DOHH2 (cell line): ENCODE measurements around the gene NGF.

Source experiments
- H3F3A ChIP-seq: fragments of 200-600 bp; sonication (generic), shearing (Covaris generic); 2 replicates; pipeline ENCODE4 v1.6.0; 2016; ENCODE audit warnings: antibody characterized with exemption, mild to moderate bottlenecking; ENCODE audit not compliant: control insufficient read depth, insufficient read depth
- H3K27ac ChIP-seq: fragments of 200-600 bp; sonication (generic); 2 replicates; pipeline ENCODE4 v1.5.1; 2014; ENCODE audit warnings: low read depth, mild to moderate bottlenecking, low read length, moderate library complexity
- H3K27me3 ChIP-seq: fragments of 200-600 bp; sonication (generic); 2 replicates; pipeline ENCODE4 v1.6.1; 2014; ENCODE audit warnings: mild to moderate bottlenecking, low read length, mixed read lengths; ENCODE audit not compliant: control insufficient read depth
- H3K36me3 ChIP-seq: fragments of 200-600 bp; sonication (generic); 2 replicates; pipeline ENCODE4 v1.6.1; 2014; ENCODE audit warnings: mild to moderate bottlenecking, low read length, moderate library complexity, mixed read lengths; ENCODE audit not compliant: control insufficient read depth
- H3K4me1 ChIP-seq: fragments of 200-600 bp; sonication (generic); 2 replicates; pipeline ENCODE4 v1.6.1; 2014; ENCODE audit warnings: mild to moderate bottlenecking, low read length, mixed read lengths; ENCODE audit not compliant: control insufficient read depth
- H3K4me2 ChIP-seq: fragments of 200-600 bp; sonication (generic); 2 replicates; pipeline ENCODE4 v1.6.0; 2014; ENCODE audit warnings: mild to moderate bottlenecking, low read length, moderate library complexity
- H3K4me3 ChIP-seq: fragments of 200-600 bp; sonication (generic); 2 replicates; pipeline ENCODE4 v1.5.1; 2014; ENCODE audit warnings: mild to moderate bottlenecking, low read length, mixed read lengths
- H3K79me2 ChIP-seq: fragments of 200-600 bp; sonication (generic); 2 replicates; pipeline ENCODE4 v1.6.1; 2014; ENCODE audit warnings: mild to moderate bottlenecking, low read length, mixed read lengths; ENCODE audit not compliant: control insufficient read depth
- H3K9me2 ChIP-seq: fragments of 200-600 bp; sonication (generic); replicated peaks from 2 replicates; pipeline ENCODE4 v1.6.1; 2014; ENCODE audit warnings: mild to moderate bottlenecking, low read length, mixed read lengths; ENCODE audit not compliant: control insufficient read depth
- H3K9me3 ChIP-seq: fragments of 200-600 bp; sonication (generic); 2 replicates; pipeline ENCODE4 v1.6.1; 2014; ENCODE audit warnings: antibody characterized with exemption, low read length, mixed read lengths; ENCODE audit not compliant: control insufficient read depth, insufficient read depth
- H4K20me1 ChIP-seq: fragments of 200-600 bp; sonication (generic); 2 replicates; pipeline ENCODE4 v1.6.0; 2014; ENCODE audit warnings: low read depth, mild to moderate bottlenecking, antibody characterized with exemption, low read length, moderate library complexity; ENCODE audit not compliant: control insufficient read depth, insufficient read depth
- CTCF ChIP-seq: fragments of 200-600 bp; sonication (generic); IDR thresholded peaks from one replicate; pipeline ENCODE4 v1.5.1; 2014; ENCODE audit warnings: antibody characterized with exemption, mild to moderate bottlenecking, low read depth, low read length; ENCODE audit not compliant: poor library complexity, severe bottlenecking
- EZH2phosphoT487 ChIP-seq: fragments of 200-600 bp; sonication (generic); IDR thresholded peaks from 2 replicates; pipeline ENCODE4 v1.6.1; 2017; ENCODE audit warnings: borderline replicate concordance, mild to moderate bottlenecking, antibody characterized with exemption, low read length, moderate library complexity, mixed read lengths

NGF gene

DNA sequence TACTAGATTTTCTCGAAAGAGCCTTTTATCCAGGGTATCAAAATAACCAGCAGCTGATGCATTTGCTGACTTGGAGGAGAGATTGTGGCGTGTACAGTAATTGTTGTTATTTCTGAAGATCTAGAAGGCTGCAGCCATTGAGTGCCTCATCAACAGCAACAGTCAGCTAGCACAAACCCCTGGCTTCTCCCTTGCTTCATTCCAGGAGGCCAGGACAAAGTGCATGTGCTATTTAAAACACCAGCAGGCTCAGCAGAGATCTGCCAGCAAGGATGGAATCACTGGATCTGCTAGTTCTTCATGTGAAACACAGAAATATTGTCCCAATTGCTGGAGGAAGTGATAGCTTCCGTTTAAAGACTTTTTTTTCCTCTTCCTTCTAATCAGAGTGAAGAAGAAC, 2.8 kb upstream of the NGF start:
- H3K27me3 ChIP-seq = no peaks in the 10 kb centered on the region

GRCh38 chr1:115338457-115338820, 390 bp upstream of the NGF start:
- no peak overlapping the region for H3K4me3 ChIP-seq
- H3K4me2 ChIP-seq = no peak overlapping the region

More for the DNA sequence above, 2.8 kb upstream of the NGF start:
- H3K4me2 ChIP-seq = no peak overlapping the region
- H3F3A ChIP-seq = no peaks in the 10 kb centered on the region
- H3K9me2 ChIP-seq = no peaks in the 10 kb centered on the region
- TF ChIP-seq EZH2phosphoT487 (no peak), CTCF (no peak)
- H3K79me2 ChIP-seq = no peaks in the 10 kb centered on the region
- H3K36me3 ChIP-seq = no peaks in the 10 kb centered on the region
- no peak overlapping the region for H3K27ac ChIP-seq
- no peaks in the 10 kb centered on the region for H4K20me1 ChIP-seq
- peaks cover 4% of the 10 kb centered on the region; the same call in 1 of the 2 replicates for H3K4me1 ChIP-seq
- no peaks in the 10 kb centered on the region for H3K9me3 ChIP-seq
- H3K4me3 ChIP-seq = no peak overlapping the region

GRCh38 chr1:115337276-115337632, 795 bp downstream of the NGF start:
- Histone ChIP-seq H3K9me3 (no peaks in the 10 kb centered on the region), H3K36me3 (no peaks in the 10 kb centered on the region), H3K79me2 (no peaks in the 10 kb centered on the region), H3K27ac (no peak overlapping the region), H3F3A (no peaks in the 10 kb centered on the region), H3K4me3 (no peak overlapping the region), H3K4me1 (no peaks in the 10 kb centered on the region), H3K4me2 (no peak overlapping the region), H4K20me1 (no peaks in the 10 kb centered on the region), H3K27me3 (no peaks in the 10 kb centered on the region), H3K9me2 (no peaks in the 10 kb centered on the region)
- TF ChIP-seq EZH2phosphoT487 = no peak
- no peak for TF ChIP-seq CTCF

More at GRCh38 chr1:115338457-115338820, 390 bp upstream of the NGF start:
- Histone ChIP-seq H3F3A (no peaks in the 10 kb centered on the region), H3K4me1 (peaks cover 3% of the 10 kb centered on the region; the same call in 1 of the 2 replicates), H3K27ac (no peak overlapping the region), H3K9me2 (no peaks in the 10 kb centered on the region), H3K79me2 (no peaks in the 10 kb centered on the region), H3K9me3 (no peaks in the 10 kb centered on the region), H3K36me3 (no peaks in the 10 kb centered on the region), H3K27me3 (no peaks in the 10 kb centered on the region), H4K20me1 (no peaks in the 10 kb centered on the region)
- TF ChIP-seq EZH2phosphoT487 (no peak), CTCF (no peak)

- Histone ChIP-seq H3K9me2 (no peaks in the 10 kb centered on the region), H3F3A (no peaks in the 10 kb centered on the region), H3K27me3 (no peaks in the 10 kb centered on the region), H4K20me1 (no peaks in the 10 kb centered on the region), H3K4me2 (no peak overlapping the region), H3K36me3 (no peaks in the 10 kb centered on the region), H3K4me1 (no peaks in the 10 kb centered on the region), H3K4me3 (no peak overlapping the region), H3K79me2 (no peaks in the 10 kb centered on the region), H3K9me3 (no peaks in the 10 kb centered on the region), H3K27ac (no peak overlapping the region)
- TF ChIP-seq EZH2phosphoT487 = no peak
- TF ChIP-seq CTCF = no peak
Measured at GRCh38 chr1:115336741-115337140, 1.3 kb downstream of the NGF start.
